NOMO-1 treated with DMSO at 0.1 percent for 48 hours (cell line): Measurements from ENCODE around the gene ARVCF.

Experiments used
- DNase-seq: peaks from one replicate; lab custom pipeline; 2025; ENCODE audit not compliant: unreplicated experiment; lab: John Stamatoyannopoulos, UW

The ARVCF gene

GRCh38 chr22:19962909-19963806 is 53.5 kb downstream of the ARVCF start:
- DNase-seq, result peak; percentile 22

- peak; percentile 37 for DNase-seq
Observed at GRCh38 chr22:19962246-19962908, 54.2 kb downstream of the ARVCF start.

- DNase-seq, result no peak
Observed at GRCh38 chr22:19961868-19962245, 54.8 kb downstream of the ARVCF start.

- no peak for DNase-seq
Observed at GRCh38 chr22:19961201-19961580, 55.4 kb downstream of the ARVCF start.

GRCh38 chr22:19960491-19961200 is 56.0 kb downstream of the ARVCF start:
- DNase-seq, result no peak

GRCh38 chr22:19959587-19960490 is 56.8 kb downstream of the ARVCF start:
- no peak for DNase-seq

- no peak for DNase-seq
Observed at GRCh38 chr22:19959043-19959586, 57.5 kb downstream of the ARVCF start.

GRCh38 chr22:19958083-19959042 is 58.3 kb downstream of the ARVCF start:
- no peak for DNase-seq

GRCh38 chr22:19957445-19957844 is 59.2 kb downstream of the ARVCF start:
- no peak for DNase-seq

- no peak for DNase-seq
Observed at GRCh38 chr22:19955241-19956128, 61.1 kb downstream of the ARVCF start.

- no peak for DNase-seq
Observed at GRCh38 chr22:19951346-19951745, 65.3 kb downstream of the ARVCF start.

GRCh38 chr22:19948057-19948760 is 68.4 kb downstream of the ARVCF start:
- no peak for DNase-seq

GRCh38 chr22:19943082-19944026 is 73.3 kb downstream of the ARVCF start:
- DNase-seq, result peak; percentile 37

- DNase-seq, result peak; percentile 38
Observed at GRCh38 chr22:19942157-19943081, 74.2 kb downstream of the ARVCF start.

GRCh38 chr22:19941365-19942082 is 75.1 kb downstream of the ARVCF start, which contains the start of the genes COMT and TXNRD2:
COMT (plus strand) TSS chr22:19941772; CDS start chr22:19962527, 20,755 bp downstream.
TXNRD2 (minus strand) TSS chr22:19941818; CDS start chr22:19941803, 15 bp downstream.
- peak; percentile 34 for DNase-seq
